Fibroblast of skin of right biceps (primary cell): ENCODE measurements around the gene PKNOX1.
"Not testable (repeated sequence)": the region's sequence is repeated elsewhere in the genome, so short reads cannot be mapped to it uniquely, and the experiment has no call there.

Experiments used
- DNase-seq: peaks from one replicate; pipeline ENCODE4 v3.0.0-alpha.2; 2013

Gene PKNOX1

DNA sequence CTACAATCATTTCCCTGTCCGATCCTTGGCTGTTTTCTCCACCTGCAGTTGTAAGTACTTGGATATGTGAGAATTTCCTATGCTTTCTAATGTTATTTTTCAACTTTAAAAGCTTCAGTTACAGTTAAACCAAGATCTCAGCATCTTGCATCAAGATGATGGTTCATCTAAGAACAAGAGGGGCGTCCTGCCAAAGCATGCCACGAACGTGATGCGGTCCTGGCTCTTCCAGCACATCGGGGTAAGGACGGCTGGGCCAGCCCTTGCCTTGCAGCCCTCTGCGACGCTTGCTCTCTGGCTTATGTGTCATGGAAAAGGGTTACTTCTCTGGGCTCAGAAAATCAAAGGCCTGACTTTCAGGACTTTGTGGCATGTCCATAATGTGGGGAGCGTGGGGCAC is 46.8 kb downstream of the PKNOX1 start:
- no peak for DNase-seq

DNA sequence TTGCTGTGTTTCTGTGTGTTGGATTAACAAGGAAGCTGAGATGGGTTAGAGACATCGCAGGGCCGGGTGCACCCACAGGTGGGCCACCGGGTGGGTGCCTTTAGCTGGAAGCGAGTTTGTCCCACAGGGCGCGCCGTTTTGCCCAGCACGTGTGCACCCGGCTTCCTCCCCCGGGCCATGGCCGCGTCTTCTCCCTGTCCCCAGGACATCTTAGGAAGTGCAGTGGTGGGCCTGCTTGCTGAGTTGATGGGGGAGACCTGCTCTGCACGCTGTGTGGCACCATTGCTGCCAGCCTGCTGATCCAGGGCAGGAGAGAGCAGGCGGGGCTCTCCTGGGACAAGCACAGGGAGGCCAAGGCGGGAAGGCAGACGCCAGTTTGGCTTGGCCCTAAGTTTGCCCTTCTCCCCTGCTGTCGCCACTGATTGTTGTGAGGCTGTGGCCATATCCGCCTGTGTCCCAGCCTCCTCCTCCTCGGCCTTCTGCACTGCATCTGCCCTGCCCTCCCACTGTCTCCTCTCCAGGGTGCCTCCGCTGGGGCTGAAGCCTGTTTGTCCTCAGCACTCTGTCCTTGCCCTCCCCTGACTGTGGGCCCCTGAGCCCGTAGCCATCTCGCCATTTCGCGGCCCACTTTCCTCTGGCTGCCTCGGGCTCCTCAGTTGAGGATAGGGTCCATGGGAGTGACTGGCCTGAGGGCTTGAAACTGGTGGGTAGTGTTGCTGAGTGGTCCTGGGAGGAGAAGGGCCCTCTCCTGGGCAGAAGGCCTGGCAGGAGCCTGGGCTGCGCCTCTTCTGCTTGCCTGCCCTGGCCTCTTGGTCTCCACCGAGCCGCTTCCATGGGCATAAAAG is 47.6 kb downstream of the PKNOX1 start:
- DNase-seq, result no peak

DNA sequence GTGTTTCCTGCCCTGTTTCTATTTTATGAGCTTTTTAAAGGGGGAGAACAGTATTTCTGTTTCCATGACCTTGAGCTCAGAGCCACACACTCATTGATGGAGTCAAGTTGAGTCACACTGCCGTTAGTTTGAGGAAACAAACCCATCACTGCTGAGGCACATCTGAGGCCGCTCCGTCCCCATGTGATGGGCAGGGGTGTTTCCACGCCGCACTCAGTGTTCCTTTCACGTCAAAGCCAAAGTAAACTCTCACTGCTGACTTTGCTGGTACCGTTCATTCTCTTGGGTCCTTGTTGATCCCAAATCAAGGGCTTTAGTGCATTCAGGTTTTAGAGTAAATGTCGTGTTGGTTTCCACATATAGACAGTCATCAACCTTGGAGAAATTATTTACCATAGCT is 48.8 kb downstream of the PKNOX1 start:
- DNase-seq, result no peak

DNA sequence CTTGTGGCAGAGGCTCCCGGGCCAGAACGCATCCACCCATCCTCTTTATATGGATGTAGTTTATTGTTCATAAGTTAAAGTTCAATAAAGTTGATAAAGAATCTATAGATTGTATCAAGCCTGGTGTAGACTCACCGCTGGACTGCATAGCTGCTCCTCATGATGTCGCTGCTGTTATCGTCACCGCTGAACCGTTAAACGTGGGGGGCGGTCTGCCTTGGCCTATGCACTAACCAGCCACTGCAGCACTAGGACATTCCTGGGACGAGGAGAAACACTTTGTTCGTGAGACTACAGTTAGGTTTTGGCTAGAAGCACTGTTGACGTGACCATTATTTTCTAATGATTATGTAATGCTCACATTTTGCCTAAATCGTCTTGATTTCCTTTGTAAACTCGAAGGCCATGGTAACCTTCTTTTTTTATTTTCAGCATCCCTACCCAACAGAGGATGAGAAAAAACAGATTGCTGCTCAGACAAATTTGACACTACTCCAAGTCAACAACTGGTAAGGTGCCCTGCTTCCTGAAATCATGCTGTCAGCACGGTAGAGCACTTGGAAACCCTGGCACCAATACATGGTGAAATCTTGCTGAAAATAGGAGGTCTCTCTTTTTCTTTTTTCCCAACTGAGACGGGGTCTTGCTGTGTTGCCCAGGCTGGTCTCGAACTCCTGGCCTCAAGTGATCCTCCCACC is 50.2 kb downstream of the PKNOX1 start:
- no peak for DNase-seq

DNA sequence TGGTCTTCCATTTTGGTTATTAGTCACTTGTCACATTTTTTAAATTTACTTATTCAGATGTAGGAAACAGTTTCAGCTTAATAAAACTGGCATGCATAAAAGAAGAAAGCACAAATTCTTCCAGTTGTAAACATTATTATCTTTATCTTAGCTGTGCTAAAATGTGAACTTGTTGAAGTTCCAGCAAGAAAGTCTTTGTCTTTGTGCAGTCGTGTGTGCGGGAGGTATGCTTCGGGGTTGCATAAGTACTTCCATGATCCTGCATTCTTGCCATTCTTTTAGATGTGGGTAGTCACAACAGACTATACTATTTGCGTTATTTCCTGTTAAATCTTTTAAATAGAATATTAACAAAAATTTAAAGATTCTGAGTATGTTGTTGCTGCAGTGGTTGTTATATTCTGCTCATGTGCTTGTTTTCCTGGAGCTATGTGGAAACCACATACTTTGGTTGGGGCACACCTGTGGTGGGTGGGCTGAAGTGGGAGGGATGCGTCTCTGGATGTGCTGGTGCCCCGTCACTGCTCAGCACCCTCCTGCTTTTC is 51.3 kb downstream of the PKNOX1 start:
- DNase-seq, result peak; percentile 76

DNA sequence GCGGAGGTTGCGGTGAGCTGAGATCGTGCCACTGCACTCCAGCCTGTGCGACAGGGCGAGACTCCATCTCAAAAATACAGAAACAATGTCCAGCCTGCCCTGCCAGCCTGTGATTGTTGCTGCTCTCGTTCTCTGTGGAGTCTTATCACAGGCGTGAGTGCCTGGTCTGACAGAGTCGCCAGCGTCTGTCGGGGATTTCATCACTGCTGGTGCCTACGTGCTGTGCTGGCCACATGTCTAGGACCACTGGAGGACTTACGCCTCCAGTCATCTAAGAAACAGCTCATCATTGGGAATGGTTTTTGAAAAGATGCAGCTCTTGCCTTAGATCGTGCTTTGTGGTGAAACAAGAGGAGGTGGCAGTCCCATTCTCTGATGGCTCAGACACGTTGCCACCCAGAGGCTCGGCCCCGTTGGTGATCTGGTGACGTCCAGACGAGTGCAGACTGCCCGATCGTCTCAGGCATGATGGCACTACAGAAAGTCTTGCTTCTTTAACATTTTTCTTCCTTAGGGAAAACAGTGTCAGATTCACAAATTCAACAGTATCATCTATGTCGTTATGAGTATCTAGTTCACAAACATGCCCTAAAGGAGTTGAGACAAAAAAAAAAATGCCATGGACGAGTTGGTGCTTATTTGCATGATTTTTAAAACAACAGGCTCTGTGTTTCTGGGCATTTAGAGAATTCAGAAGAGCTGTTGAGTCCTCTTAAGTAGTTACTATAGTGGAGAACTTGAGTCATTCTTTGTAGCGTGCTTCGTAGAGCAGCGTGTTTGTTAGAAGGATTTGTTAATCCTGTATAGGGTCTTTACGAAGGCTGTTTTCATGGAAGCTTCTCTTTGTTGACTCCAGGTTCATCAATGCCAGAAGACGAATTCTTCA is 53.7 kb downstream of the PKNOX1 start:
- no peak for DNase-seq

DNA sequence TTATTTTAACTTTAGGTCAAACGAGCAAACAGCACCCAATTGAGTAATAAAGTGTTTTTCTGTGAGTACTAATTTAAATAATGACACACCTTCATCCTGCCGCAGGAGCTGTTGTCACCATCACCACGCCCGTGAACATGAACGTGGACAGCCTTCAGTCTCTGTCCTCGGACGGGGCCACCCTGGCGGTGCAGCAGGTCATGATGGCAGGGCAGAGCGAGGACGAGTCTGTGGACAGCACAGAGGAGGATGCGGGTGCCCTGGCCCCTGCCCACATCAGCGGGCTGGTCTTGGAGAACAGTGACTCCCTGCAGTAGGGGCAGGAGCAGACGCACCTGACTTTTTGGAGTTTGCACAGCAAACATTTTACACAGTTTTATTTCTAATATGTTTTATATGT is 55.4 kb downstream of the PKNOX1 start:
- DNase-seq, result no peak

DNA sequence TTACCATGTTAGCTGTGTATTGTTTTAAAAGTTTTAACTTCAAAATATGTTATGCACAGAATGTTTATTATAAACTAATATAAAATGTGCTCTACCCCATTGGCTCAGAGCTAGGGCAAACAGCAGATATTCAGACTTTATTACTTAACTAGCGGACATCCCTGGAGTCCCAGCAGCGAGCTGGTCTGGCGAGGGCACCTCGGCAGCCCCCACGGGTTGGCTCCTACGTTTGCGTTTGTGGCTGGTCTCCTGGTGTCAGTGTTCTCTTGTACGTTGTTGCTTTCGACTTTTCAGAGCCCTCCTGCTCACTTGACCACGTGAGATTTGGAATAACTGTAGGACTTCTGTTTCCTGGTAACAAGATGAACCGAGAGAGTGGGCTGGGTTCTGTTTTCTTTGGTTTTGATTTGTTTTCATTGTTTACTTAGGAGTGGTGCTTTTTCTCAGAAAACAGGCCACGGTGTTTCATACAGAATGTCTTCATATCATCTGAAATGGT is 56.8 kb downstream of the PKNOX1 start:
- DNase-seq, result no peak

- DNase-seq, result peak; percentile 20
Measured at GRCh38 chr21:43034101-43034500, 59.7 kb downstream of the PKNOX1 start.

GRCh38 chr21:43034826-43035225 is 60.5 kb downstream of the PKNOX1 start:
- DNase-seq, result no peak

- not testable (repeated sequence) for DNase-seq
Measured at GRCh38 chr21:43036889-43037288, 62.5 kb downstream of the PKNOX1 start.

GRCh38 chr21:43037918-43038658 is 63.7 kb downstream of the PKNOX1 start:
- DNase-seq, result not testable (repeated sequence)

DNA sequence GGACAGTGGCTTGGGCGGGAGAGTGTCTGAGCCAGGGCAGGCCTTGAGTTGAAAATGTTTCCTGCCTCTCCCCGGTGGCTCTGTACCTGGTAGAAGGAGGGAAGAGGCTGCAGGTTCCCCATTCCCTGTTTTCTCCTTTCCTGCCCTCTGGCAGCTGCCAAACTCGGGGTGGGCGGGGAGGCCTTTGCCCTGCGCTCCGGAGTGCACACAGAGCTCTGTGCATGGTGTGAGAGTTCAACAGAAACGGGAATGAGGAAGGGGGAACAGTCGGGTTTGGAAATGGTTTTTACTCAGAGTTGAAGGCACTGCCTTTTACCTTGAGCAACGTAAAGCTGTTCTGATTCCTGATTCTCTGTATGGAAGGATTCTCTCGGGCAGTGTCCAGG is 64.3 kb downstream of the PKNOX1 start:
- not testable (repeated sequence) for DNase-seq

DNA sequence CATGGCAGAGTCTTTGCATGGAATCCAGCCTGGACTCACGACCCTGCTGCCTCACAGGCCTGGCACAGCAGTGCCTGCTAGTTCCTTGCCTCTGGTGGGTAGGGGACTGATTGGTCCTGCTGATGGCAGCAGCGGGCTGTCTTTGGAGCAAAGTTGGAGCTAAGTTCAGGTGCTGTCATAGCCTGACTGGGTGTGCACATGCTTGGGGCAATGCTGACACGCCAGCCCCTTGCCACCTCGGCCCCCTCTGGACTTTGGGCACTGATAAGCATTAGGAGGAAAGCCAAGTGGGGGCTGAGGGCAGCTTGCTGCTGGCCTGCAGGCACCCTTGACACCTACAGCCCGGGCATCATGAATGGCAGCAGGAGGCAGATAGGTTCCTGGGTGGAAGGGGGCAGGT is 67.8 kb downstream of the PKNOX1 start:
- DNase-seq, result not testable (repeated sequence)

GRCh38 chr21:43043291-43043690 is 68.9 kb downstream of the PKNOX1 start:
- not testable (repeated sequence) for DNase-seq

GRCh38 chr21:43044547-43044946 is 70.2 kb downstream of the PKNOX1 start:
- DNase-seq, result not testable (repeated sequence)

- not testable (repeated sequence) for DNase-seq
Measured at GRCh38 chr21:43045165-43045875, 71.0 kb downstream of the PKNOX1 start.

GRCh38 chr21:43045876-43046821 is 71.8 kb downstream of the PKNOX1 start:
- not testable (repeated sequence) for DNase-seq

- not testable (repeated sequence) for DNase-seq
Measured at GRCh38 chr21:43053112-43053511, 78.8 kb downstream of the PKNOX1 start.
